Endothelial cell (in vitro differentiated cells): ENCODE results near the gene C15orf62. TPM values are rescaled to one million over a fixed set of nuclear protein-coding genes. Genes with fewer than 3 reads are reported as not detected.

Experiments used
- DNase-seq: peaks from one replicate; pipeline ENCODE4 v3.0.0; 2021; ENCODE audit warnings: low spot score
- H3K27ac Mint-ChIP-seq: one replicate; pipeline ENCODE4 v1.8.0; 2021; ENCODE audit warnings: mixed read lengths, inconsistent platforms; ENCODE audit not compliant: unreplicated experiment
- H3K27me3 Mint-ChIP-seq: one replicate; pipeline ENCODE4 v1.8.0; 2021; ENCODE audit warnings: mild to moderate bottlenecking, moderate library complexity, mixed read lengths, inconsistent platforms; ENCODE audit not compliant: unreplicated experiment
- H3K36me3 Mint-ChIP-seq: one replicate; pipeline ENCODE4 v1.8.0; 2021; ENCODE audit warnings: mild to moderate bottlenecking, low read depth, mixed read lengths, inconsistent platforms; ENCODE audit not compliant: unreplicated experiment
- H3K4me1 Mint-ChIP-seq: one replicate; pipeline ENCODE4 v1.8.0; 2021; ENCODE audit warnings: mild to moderate bottlenecking, mixed read lengths, inconsistent platforms; ENCODE audit not compliant: unreplicated experiment
- H3K4me3 Mint-ChIP-seq: one replicate; pipeline ENCODE4 v1.8.0; 2021; ENCODE audit warnings: mild to moderate bottlenecking, mixed read lengths, inconsistent platforms; ENCODE audit not compliant: unreplicated experiment
- H3K9me3 Mint-ChIP-seq: one replicate; pipeline ENCODE4 v1.8.0; 2021; ENCODE audit warnings: mixed read lengths, inconsistent platforms; ENCODE audit not compliant: unreplicated experiment
- CTCF ChIP-seq: fragments of 200-600 bp; sonication (generic); IDR thresholded peaks from one replicate; pipeline ENCODE4 v1.5.0; 2021; ENCODE audit warnings: antibody characterized with exemption; ENCODE audit not compliant: unreplicated experiment
- total RNA-seq: library from RNA; stranded (reverse); fragmentation: NEBNext Ultra II Directional; extraction: Animal tissue kit (Norgen Biotek cat#: 25700); gene quantifications from one replicate; pipeline ENCODE4 v1.2.1, GENCODE V29; 2021; ENCODE audit not compliant: unreplicated experiment

The C15orf62 gene
- total RNA-seq, 1 donor from 2014 or later, result not detected

DNA sequence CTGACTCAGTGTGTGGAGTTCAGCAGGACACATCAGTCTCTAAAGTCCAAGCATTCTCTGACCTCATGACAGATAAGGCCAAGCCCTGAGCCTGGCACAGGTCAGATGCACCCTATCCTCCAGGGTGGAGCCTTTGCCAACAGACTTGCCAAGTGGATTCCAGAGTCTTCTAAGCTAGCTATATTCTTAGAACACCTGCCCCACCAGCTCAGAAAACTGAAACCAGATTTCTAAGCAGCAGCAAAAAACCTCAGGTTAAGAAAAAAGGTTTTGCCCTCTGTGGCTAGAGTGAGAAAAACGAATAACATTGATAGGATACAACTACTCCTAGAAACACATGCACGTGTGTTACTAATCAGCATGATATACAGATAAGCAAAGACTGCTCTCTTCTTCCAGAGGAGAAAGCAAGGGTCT, 26.3 kb upstream of the C15orf62 start:
- Mint-ChIP-seq H3K4me3 (no peak overlapping the region), H3K4me1 (peaks cover 6% of the 10 kb centered on the region), H3K27ac (no peak overlapping the region), H3K36me3 (peaks cover 29% of the 10 kb centered on the region), H3K9me3 (no peaks in the 10 kb centered on the region), H3K27me3 (peaks cover 3% of the 10 kb centered on the region)
- DNase-seq, result no peak
- TF ChIP-seq CTCF, result no peak

- DNase-seq, result no peak
- Mint-ChIP-seq H3K4me1 (peaks cover 5% of the 10 kb centered on the region), H3K4me3 (no peak overlapping the region), H3K27me3 (peaks cover 3% of the 10 kb centered on the region), H3K36me3 (peaks cover 23% of the 10 kb centered on the region), H3K27ac (no peak overlapping the region), H3K9me3 (no peaks in the 10 kb centered on the region)
- TF ChIP-seq CTCF, result no peak
These were observed 25.6 kb upstream of the C15orf62 start for GRCh38 chr15:40743921-40744814.

DNA sequence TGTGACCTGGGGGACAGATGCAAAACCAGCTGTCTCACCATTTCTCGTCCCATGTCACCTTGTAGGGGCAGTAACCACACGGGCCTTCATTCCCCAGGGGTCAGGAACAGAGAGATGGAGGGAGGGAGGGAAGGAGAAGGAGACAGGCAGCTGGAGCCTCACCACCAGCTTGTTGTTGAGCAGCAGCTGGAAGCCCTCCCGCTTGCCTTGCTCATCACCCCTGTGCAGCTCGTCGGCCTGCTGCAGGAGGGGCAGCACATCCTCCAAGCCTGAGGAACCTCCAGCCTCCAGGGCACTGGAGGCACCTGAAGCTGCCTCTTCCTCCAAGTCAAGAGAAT, 25.0 kb upstream of the C15orf62 start:
- TF ChIP-seq CTCF, result no peak
- DNase-seq, result no peak
- no peak overlapping the region for H3K4me3 Mint-ChIP-seq
- H3K27ac Mint-ChIP-seq, result no peak overlapping the region
- no peaks in the 10 kb centered on the region for H3K9me3 Mint-ChIP-seq
- H3K27me3 Mint-ChIP-seq, result peaks cover 3% of the 10 kb centered on the region
- H3K36me3 Mint-ChIP-seq, result peaks cover 22% of the 10 kb centered on the region
- peaks cover 2% of the 10 kb centered on the region for H3K4me1 Mint-ChIP-seq

GRCh38 chr15:40746916-40747418, 22.8 kb upstream of the C15orf62 start:
- Mint-ChIP-seq H3K36me3 (peaks cover 24% of the 10 kb centered on the region), H3K4me3 (no peak overlapping the region), H3K27me3 (peaks cover 3% of the 10 kb centered on the region), H3K4me1 (peaks cover 2% of the 10 kb centered on the region), H3K27ac (no peak overlapping the region), H3K9me3 (no peaks in the 10 kb centered on the region)
- no peak for DNase-seq
- no peak for TF ChIP-seq CTCF
